Esophagus squamous epithelium (tissue), 4 donors: ENCODE measurements around the gene ASTN2.

Experiments
- POLR2A ChIP-seq, 4 donors: fragments of 450-650 bp; IDR thresholded peaks; one replicate each; pipeline ENCODE4 v1.6.1; 2017; ENCODE audit warnings: antibody characterized with exemption in 4 of 4, mild to moderate bottlenecking in 4 of 4, moderate library complexity in 3 of 4
- TF ChIP-seq, protein P1 (sequence below), 6 experiments: fragments of 450-650 bp in 4 of 6; fragments of 200-600 bp in 2 of 6; sonication (generic) in 2 of 6; IDR thresholded peaks; one replicate each; pipeline ENCODE4 v1.5.1; 2016 to 2019; ENCODE audit warnings: antibody characterized with exemption in 6 of 6, mild to moderate bottlenecking in 4 of 6, moderate library complexity in 4 of 6

DNA sequence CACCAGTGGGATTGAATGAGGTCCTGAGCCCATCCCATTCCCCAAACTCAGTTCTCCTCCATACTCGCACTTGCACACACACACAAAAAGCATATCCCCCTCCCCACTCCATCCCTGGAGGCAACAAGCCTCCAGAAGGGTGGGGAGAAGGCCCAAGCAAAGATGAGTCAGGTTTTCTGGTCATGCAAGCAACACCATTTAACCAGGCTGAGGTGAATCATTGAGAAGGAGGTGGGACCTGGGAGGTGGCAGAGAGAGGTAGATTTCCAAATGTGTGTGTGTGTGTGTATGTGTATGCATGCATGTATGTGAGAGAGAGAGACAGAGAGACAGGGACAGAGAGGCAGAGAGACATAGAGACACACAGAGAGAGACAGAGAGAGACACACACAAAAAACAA, 913.0 kb downstream of the ASTN2 start:
- TF ChIP-seq, protein P1, sequence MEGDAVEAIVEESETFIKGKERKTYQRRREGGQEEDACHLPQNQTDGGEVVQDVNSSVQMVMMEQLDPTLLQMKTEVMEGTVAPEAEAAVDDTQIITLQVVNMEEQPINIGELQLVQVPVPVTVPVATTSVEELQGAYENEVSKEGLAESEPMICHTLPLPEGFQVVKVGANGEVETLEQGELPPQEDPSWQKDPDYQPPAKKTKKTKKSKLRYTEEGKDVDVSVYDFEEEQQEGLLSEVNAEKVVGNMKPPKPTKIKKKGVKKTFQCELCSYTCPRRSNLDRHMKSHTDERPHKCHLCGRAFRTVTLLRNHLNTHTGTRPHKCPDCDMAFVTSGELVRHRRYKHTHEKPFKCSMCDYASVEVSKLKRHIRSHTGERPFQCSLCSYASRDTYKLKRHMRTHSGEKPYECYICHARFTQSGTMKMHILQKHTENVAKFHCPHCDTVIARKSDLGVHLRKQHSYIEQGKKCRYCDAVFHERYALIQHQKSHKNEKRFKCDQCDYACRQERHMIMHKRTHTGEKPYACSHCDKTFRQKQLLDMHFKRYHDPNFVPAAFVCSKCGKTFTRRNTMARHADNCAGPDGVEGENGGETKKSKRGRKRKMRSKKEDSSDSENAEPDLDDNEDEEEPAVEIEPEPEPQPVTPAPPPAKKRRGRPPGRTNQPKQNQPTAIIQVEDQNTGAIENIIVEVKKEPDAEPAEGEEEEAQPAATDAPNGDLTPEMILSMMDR (IDR thresholded peaks at IDR 0.05), result no peak
- no peak for TF ChIP-seq POLR2A (IDR thresholded peaks at IDR 0.05)
